Heart left ventricle (tissue), 16 donors: ENCODE measurements around the gene FEM1B. TPM values are rescaled to one million over a fixed set of nuclear protein-coding genes. Genes with fewer than 3 reads are reported as not detected.

Experiments used
- ATAC-seq, 4 donors: fragments of 200-7000 bp; cut with Tn5 transposase; one replicate each; pipeline ENCODE4 v1.9.1; 2020 to 2022; ENCODE audit warnings: moderate library complexity in 4 of 4, mild to moderate bottlenecking in 3 of 4, moderate number of reproducible peaks in 1 of 4
- DNase-seq, 5 donors: peaks; one replicate each; pipeline ENCODE4 v3.0.0-alpha.2; 2020
- H3K27ac ChIP-seq, 12 donors: fragments of 200-600 bp; sonication (generic) in 4 of 12; one replicate each; pipeline versions ENCODE4 v1.5.0 to v1.8.0; 2016 to 2022; ENCODE audit warnings: mild to moderate bottlenecking in 2 of 12
- H3K27me3 ChIP-seq, 9 donors: fragments of 200-600 bp; sonication (generic) in 2 of 9; one replicate each; pipeline versions ENCODE4 v1.5.1 to v1.8.0; 2016 to 2022; ENCODE audit warnings: mild to moderate bottlenecking in 3 of 9
- H3K36me3 ChIP-seq, 9 donors: fragments of 200-600 bp; sonication (generic) in 2 of 9; one replicate each; pipeline versions ENCODE4 v1.5.0 to v1.8.0; 2018 to 2022; ENCODE audit warnings: mild to moderate bottlenecking in 2 of 9
- H3K4me1 ChIP-seq, 12 donors: fragments of 200-600 bp; sonication (generic) in 4 of 12; one replicate each; pipeline versions ENCODE4 v1.5.0 to v1.8.0; 2016 to 2022; ENCODE audit warnings: mild to moderate bottlenecking in 3 of 12
- H3K4me3 ChIP-seq, 12 donors: fragments of 200-600 bp; sonication (generic) in 4 of 12; one replicate each; pipeline versions ENCODE4 v1.5.0 to v1.8.0; 2017 to 2022; ENCODE audit warnings: mild to moderate bottlenecking in 9 of 12, moderate library complexity in 4 of 12
- H3K9me3 ChIP-seq, 12 donors: fragments of 200-600 bp; sonication (generic) in 4 of 12; one replicate each; pipeline versions ENCODE4 v1.5.0 to v1.8.0; 2016 to 2022; ENCODE audit warnings: mild to moderate bottlenecking in 1 of 12
- POLR2A ChIP-seq, 2 donors: fragments of 450-650 bp; IDR thresholded peaks; one replicate each; pipeline ENCODE4 v1.6.1; 2017; ENCODE audit warnings: antibody characterized with exemption in 2 of 2, mild to moderate bottlenecking in 2 of 2, moderate library complexity in 2 of 2
- WGBS, 4 donors: extraction: QIAGEN DNeasy Blood & Tissue Kit in 2 of 4; methylation state at CpG; one replicate each; pipeline versions ENCODE4 v1.1.5 to v1.1.7; 2013 to 2018; 5-methylcytosine and 5-hydroxymethylcytosine counted together
- intact Hi-C, 10 donors: fragments of 100-400 bp; cut with DNase I; formaldehyde crosslinking; loops; one replicate each; pipeline versions ENCODE4 v1.11.1 to v1.14.2; 2022
- polyA plus RNA-seq, 2 donors: library from polyadenylated mRNA; stranded (reverse); fragments of 200-250 nt; gene quantifications; one replicate each; pipeline ENCODE4 v1.2.3, GENCODE V29; 2013
- total RNA-seq, 9 donors: library from RNA; depleted of rRNA in 2 of 9; stranded (reverse); fragments of >200 nt in 2 of 9; fragmentation: NEBNext Ultra II Directional in 3 of 9; extraction: Animal tissue kit (Norgen Biotek cat#: 25700) in 3 of 9; gene quantifications; one replicate each; pipeline versions ENCODE4 v1.1.0 to v1.2.4, GENCODE V29; 2016 to 2023
- TF ChIP-seq, protein P1 (sequence below), 12 donors: fragments of 200-600 bp; sonication (generic) in 4 of 12; IDR thresholded peaks; one replicate each; pipeline versions ENCODE4 v1.5.0 to v1.8.0; 2018 to 2022; ENCODE audit warnings: antibody characterized with exemption in 12 of 12, mild to moderate bottlenecking in 5 of 12
- donor health status: ischemic (EF 13 %, LVEDD 7.1; RV severe dilation, severe dysfunction).
- donor health status: healthy with polysubstance abuse.
- donor health status: DM: no; HTN: yes; CAD: no.
- donor health status: DM: no; HTN: no; CAD: no.
- donor health status: ischemic (EF 25% LVEDD 6.9; RV normal size, moderate dysfunction).
- donor health status: ischemic (EF 25% LVEDD 5.7; RV mildly dilated, moderate dysfunction).
- donor health status: healthy.
- donor health status: DM: yes; HTN: yes; CAD: no.
- donor health status: ischemic (EF 35%, LVEDD 5.7; RV mildly dilated, moderate dysfunction).
- donor health status: nonischemic (EF 11% LVEDD 7.7; RV severe dilation, severe dysfunction).
- donor health status: DM: yes; HTN: yes; CAD: no.
- donor health status: PGD.
- donor health status: ischemic (EF 29% LVEDD 5.4; RV normal size, mild dysfunction).
- donor health status: nonischemic (EF 23%, LVEDD 6.1; RV moderate dilation, normal function).

The FEM1B gene
- total and polyA plus RNA-seq, 11 donors: 9.3 to 94.0 (median 52.7) TPM

DNA sequence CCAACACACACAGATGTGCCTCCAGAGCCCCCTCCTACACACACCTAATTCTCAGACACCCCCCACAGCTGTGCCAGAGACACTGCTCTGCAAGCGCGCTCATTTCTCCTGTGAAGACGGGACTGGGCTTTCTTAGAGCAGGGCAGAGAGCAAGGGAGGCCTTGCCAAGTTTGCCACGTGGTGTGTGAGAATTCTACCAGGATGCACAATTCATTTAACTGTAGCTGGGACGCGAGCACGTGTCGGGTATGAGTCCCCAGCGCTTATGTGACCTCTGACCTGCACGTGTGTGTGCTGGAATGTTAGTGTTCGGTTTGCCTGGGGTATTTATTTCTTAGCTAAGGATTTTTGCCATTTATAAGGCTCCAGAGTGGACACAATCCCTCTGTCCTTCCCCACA lies 37.0 kb downstream of the FEM1B start:
- Histone ChIP-seq H3K27me3 (no peaks in the 10 kb centered on the region), H3K4me3 (no peak overlapping the region), H3K36me3 (peaks cover 0 to 48% (median 0%) of the 10 kb centered on the region in 9 donors), H3K4me1 (peaks cover 0 to 25% (median 5%) of the 10 kb centered on the region in 12 donors), H3K9me3 (no peaks in the 10 kb centered on the region), H3K27ac (no peak overlapping the region)
- WGBS, 4 donors: 92 to 95% (median 94%) methylated on average over 11 of the region's 11 CpGs
- peak in 1 of 5 donors; percentile 4 for DNase-seq
- TF ChIP-seq POLR2A (IDR thresholded peaks at IDR 0.05): no peak
- TF ChIP-seq, protein P1, sequence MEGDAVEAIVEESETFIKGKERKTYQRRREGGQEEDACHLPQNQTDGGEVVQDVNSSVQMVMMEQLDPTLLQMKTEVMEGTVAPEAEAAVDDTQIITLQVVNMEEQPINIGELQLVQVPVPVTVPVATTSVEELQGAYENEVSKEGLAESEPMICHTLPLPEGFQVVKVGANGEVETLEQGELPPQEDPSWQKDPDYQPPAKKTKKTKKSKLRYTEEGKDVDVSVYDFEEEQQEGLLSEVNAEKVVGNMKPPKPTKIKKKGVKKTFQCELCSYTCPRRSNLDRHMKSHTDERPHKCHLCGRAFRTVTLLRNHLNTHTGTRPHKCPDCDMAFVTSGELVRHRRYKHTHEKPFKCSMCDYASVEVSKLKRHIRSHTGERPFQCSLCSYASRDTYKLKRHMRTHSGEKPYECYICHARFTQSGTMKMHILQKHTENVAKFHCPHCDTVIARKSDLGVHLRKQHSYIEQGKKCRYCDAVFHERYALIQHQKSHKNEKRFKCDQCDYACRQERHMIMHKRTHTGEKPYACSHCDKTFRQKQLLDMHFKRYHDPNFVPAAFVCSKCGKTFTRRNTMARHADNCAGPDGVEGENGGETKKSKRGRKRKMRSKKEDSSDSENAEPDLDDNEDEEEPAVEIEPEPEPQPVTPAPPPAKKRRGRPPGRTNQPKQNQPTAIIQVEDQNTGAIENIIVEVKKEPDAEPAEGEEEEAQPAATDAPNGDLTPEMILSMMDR (IDR thresholded peaks at IDR 0.05): no peak
- no peak for ATAC-seq
- intact Hi-C loops: loop anchor here in 6 of 10 donors (5.0 to 10.0 kb wide), 5 partner anchors 50 to 240 kb away; no protein-coding TSS in a partner anchor

DNA sequence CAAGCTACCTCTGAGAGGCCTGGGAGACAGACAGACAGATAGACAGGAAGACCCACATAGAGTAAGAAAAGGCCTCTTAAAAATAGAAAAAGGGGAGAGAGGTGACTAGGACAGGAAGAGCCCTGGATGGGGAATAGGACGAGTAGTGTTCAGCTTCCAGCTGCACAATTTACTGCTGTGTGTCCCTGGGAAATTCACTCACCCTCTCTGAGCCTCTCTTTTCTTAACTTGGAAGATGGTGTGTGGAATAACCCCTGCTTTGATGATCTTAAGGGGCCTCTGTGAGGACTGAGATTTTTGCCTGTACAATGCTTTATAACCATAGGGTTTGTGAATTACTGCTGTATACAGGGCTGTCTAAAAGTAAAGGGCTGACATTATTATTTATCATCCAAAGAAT lies 37.5 kb downstream of the FEM1B start:
- H3K27ac ChIP-seq: no peak overlapping the region
- peaks cover 0 to 53% (median 0%) of the 10 kb centered on the region in 9 donors for H3K36me3 ChIP-seq
- no peak for ATAC-seq
- no peaks in the 10 kb centered on the region for H3K9me3 ChIP-seq
- WGBS, 4 donors: 79 to 93% (median 82%) methylated on average over 1 of the region's 1 CpG
- TF ChIP-seq, protein P1 (IDR thresholded peaks at IDR 0.05): no peak
- no peak for TF ChIP-seq POLR2A (IDR thresholded peaks at IDR 0.05)
- intact Hi-C loops: loop anchor here in 4 of 10 donors (5.0 to 10.0 kb wide), 4 partner anchors 50 to 240 kb away; no protein-coding TSS in a partner anchor
- no peak overlapping the region for H3K4me3 ChIP-seq
- no peak for DNase-seq
- H3K4me1 ChIP-seq: peaks cover 0 to 23% (median 5%) of the 10 kb centered on the region in 12 donors
- H3K27me3 ChIP-seq: no peaks in the 10 kb centered on the region

DNA sequence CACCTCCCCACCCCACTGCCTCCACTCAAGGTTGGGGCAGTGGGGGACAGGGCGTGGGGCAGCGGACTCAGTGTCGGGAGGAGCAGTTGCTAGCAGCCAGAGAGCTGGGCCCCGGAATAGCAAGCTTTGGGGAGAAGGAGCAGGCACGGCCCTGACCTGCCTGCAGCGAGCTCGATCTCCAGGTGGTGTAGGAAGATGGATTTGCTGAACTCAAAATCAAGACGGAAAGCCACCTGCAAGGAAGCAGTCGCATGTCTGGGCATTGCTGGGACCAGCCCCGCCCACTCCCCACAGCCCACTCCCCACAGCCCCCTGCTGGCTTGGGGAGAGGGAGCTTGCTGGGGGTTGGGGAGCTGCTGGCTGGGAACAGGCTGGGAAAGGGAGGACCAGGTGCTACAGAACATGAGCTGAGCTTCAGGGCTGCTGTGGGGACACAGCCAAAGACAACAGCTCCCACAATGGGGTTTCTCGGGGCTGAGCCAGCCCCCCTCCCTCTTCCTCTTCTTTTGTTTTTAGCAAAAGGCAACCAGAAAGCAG lies 38.0 kb downstream of the FEM1B start:
- WGBS, 4 donors: 72 to 88% (median 82%) methylated on average over 9 to 11 of the region's 11 CpGs
- peak in 1 of 4 donors; percentile 55 for ATAC-seq
- Histone ChIP-seq H3K27ac (no peak overlapping the region), H3K9me3 (no peaks in the 10 kb centered on the region), H3K4me3 (no peak overlapping the region), H3K36me3 (peaks cover 0 to 51% (median 0%) of the 10 kb centered on the region in 9 donors), H3K4me1 (peaks cover 0 to 18% (median 5%) of the 10 kb centered on the region in 12 donors), H3K27me3 (no peaks in the 10 kb centered on the region)
- intact Hi-C loops: loop anchor here in 4 of 10 donors (5.0 to 10.0 kb wide), 4 partner anchors 49 to 239 kb away; no protein-coding TSS in a partner anchor
- TF ChIP-seq, protein P1 (IDR thresholded peaks at IDR 0.05): no peak
- no peak for TF ChIP-seq POLR2A (IDR thresholded peaks at IDR 0.05)
- DNase-seq: peak in 1 of 5 donors; percentile 19

DNA sequence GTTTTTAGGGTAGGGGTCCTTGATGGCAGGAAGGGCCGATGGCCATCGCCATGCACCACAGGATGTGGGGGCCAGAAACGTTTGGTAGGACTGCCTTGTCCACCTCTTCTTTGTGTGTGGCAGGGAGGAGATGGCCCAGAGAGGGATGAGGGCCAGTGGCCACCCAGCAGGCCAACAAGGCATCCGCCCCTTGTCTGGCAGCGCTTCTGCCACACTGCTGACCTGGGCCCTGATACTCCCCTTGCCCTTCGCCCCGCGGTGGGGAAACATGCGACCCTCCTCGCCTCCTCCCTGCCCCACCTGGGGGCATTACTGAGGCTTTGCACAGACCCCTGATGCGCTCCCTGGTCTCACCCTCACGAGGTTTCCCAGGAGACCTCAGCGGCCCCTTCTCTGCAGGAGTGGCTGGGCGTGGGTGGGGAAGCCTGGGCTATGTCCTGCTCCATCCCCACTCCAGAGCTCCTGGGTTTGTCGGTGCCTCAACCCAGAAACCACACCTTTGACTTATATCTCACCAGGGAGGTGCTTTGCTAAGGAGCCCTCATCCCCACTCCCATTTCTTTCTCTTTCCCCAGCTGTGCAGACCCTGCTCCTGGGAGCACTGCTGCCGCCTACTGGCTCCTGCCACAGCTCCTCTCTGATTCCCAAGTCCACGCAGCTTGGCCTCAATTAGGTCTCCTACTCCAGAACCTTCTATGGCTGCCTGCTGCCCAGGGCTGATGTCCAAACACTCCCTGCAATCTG lies 38.7 kb downstream of the FEM1B start:
- H3K4me1 ChIP-seq: peaks cover 0 to 15% (median 4%) of the 10 kb centered on the region in 12 donors
- peak overlapping the region in 1 of 12 donors; percentile 27 for H3K27ac ChIP-seq
- H3K27me3 ChIP-seq: no peaks in the 10 kb centered on the region
- H3K4me3 ChIP-seq: no peak overlapping the region
- TF ChIP-seq, protein P1 (IDR thresholded peaks at IDR 0.05): peak in 4 of 12 donors; percentile 9 to 28 (median 10)
- no peak for TF ChIP-seq POLR2A (IDR thresholded peaks at IDR 0.05)
- peaks cover 0 to 44% (median 0%) of the 10 kb centered on the region in 9 donors for H3K36me3 ChIP-seq
- WGBS, 4 donors: 69 to 74% (median 73%) methylated on average over 16 to 17 of the region's 17 CpGs
- H3K9me3 ChIP-seq: no peaks in the 10 kb centered on the region
- DNase-seq (peak in 2 of 5 donors; percentile 16 to 57), ATAC-seq (peak in 1 of 4 donors; percentile 23)
- intact Hi-C loops: loop anchor here in 4 of 10 donors (5.0 to 10.0 kb wide), 4 partner anchors 49 to 239 kb away; no protein-coding TSS in a partner anchor
